ENCODE data around the gene TARBP2. TPM values are rescaled to one million over a fixed set of nuclear protein-coding genes. Genes with fewer than 3 reads are reported as not detected.

TARBP2 gene
- total and polyA plus RNA-seq, 4 donors: 15.7 to 22.0 (median 18.4) TPM

DNA sequence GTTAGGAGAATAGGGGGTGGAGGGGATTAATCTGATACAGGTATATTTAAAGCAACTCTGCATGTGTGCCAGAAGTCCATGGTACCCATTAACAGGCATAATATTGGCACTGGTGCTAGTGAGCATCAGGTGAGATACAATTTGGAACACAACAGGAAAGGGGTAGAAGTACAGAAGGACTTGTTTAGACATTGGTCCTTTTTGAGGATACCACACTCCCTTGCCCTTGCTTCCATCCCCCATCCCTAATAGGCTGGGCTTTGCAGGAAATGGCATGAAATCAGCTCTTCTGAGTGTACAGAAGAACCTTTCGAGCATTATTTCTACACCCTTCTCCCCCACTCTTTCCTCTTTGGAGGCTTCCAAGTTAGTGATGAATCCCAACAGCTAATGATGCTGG, 32.8 kb upstream of the TARBP2 start:
- DNase-seq (ENCODE audit: low spot score): no peak
- no peaks in the 10 kb centered on the region for H3K9me3 ChIP-seq (ENCODE audit: control insufficient read depth in 4 of 4, low read length in 3 of 4)
- TF ChIP-seq, protein P1, sequence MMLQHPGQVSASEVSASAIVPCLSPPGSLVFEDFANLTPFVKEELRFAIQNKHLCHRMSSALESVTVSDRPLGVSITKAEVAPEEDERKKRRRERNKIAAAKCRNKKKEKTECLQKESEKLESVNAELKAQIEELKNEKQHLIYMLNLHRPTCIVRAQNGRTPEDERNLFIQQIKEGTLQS (IDR thresholded peaks at IDR 0.05): no peak
- TF ChIP-seq FOXA2 (IDR thresholded peaks at IDR 0.05) (no peak), RAD21 (IDR thresholded peaks at IDR 0.05) (no peak), JUND (IDR thresholded peaks at IDR 0.05) (no peak), SP1 (IDR thresholded peaks at IDR 0.05) (no peak), HNF4A (conservative IDR thresholded peaks at IDR 0.05) (no peak), HNF4G (IDR thresholded peaks at IDR 0.05) (no peak), FOXA1 (IDR thresholded peaks at IDR 0.05) (no peak), TAF1 (conservative IDR thresholded peaks at IDR 0.05) (no peak), YY1 (IDR thresholded peaks at IDR 0.05) (no peak), GABPA (IDR thresholded peaks at IDR 0.05 in 1 of 2, conservative IDR thresholded peaks at IDR 0.05 in 1 of 2) (no peak), EGR1 (IDR thresholded peaks at IDR 0.05; ENCODE audit: low read depth in 2 of 2) (no peak)
- TF ChIP-seq, protein P2, sequence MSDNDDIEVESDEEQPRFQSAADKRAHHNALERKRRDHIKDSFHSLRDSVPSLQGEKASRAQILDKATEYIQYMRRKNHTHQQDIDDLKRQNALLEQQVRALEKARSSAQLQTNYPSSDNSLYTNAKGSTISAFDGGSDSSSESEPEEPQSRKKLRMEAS (IDR thresholded peaks at IDR 0.05): no peak
- TF ChIP-seq, protein P3, sequence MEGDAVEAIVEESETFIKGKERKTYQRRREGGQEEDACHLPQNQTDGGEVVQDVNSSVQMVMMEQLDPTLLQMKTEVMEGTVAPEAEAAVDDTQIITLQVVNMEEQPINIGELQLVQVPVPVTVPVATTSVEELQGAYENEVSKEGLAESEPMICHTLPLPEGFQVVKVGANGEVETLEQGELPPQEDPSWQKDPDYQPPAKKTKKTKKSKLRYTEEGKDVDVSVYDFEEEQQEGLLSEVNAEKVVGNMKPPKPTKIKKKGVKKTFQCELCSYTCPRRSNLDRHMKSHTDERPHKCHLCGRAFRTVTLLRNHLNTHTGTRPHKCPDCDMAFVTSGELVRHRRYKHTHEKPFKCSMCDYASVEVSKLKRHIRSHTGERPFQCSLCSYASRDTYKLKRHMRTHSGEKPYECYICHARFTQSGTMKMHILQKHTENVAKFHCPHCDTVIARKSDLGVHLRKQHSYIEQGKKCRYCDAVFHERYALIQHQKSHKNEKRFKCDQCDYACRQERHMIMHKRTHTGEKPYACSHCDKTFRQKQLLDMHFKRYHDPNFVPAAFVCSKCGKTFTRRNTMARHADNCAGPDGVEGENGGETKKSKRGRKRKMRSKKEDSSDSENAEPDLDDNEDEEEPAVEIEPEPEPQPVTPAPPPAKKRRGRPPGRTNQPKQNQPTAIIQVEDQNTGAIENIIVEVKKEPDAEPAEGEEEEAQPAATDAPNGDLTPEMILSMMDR (IDR thresholded peaks at IDR 0.05; ENCODE audit: low read depth, low read length, missing input control): no peak
- TF ChIP-seq, protein P4, sequence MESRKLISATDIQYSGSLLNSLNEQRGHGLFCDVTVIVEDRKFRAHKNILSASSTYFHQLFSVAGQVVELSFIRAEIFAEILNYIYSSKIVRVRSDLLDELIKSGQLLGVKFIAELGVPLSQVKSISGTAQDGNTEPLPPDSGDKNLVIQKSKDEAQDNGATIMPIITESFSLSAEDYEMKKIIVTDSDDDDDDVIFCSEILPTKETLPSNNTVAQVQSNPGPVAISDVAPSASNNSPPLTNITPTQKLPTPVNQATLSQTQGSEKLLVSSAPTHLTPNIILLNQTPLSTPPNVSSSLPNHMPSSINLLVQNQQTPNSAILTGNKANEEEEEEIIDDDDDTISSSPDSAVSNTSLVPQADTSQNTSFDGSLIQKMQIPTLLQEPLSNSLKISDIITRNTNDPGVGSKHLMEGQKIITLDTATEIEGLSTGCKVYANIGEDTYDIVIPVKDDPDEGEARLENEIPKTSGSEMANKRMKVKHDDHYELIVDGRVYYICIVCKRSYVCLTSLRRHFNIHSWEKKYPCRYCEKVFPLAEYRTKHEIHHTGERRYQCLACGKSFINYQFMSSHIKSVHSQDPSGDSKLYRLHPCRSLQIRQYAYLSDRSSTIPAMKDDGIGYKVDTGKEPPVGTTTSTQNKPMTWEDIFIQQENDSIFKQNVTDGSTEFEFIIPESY (IDR thresholded peaks at IDR 0.05): no peak
- TF ChIP-seq, protein P5, sequence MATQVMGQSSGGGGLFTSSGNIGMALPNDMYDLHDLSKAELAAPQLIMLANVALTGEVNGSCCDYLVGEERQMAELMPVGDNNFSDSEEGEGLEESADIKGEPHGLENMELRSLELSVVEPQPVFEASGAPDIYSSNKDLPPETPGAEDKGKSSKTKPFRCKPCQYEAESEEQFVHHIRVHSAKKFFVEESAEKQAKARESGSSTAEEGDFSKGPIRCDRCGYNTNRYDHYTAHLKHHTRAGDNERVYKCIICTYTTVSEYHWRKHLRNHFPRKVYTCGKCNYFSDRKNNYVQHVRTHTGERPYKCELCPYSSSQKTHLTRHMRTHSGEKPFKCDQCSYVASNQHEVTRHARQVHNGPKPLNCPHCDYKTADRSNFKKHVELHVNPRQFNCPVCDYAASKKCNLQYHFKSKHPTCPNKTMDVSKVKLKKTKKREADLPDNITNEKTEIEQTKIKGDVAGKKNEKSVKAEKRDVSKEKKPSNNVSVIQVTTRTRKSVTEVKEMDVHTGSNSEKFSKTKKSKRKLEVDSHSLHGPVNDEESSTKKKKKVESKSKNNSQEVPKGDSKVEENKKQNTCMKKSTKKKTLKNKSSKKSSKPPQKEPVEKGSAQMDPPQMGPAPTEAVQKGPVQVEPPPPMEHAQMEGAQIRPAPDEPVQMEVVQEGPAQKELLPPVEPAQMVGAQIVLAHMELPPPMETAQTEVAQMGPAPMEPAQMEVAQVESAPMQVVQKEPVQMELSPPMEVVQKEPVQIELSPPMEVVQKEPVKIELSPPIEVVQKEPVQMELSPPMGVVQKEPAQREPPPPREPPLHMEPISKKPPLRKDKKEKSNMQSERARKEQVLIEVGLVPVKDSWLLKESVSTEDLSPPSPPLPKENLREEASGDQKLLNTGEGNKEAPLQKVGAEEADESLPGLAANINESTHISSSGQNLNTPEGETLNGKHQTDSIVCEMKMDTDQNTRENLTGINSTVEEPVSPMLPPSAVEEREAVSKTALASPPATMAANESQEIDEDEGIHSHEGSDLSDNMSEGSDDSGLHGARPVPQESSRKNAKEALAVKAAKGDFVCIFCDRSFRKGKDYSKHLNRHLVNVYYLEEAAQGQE (IDR thresholded peaks at IDR 0.05): no peak
- H3K27ac ChIP-seq (ENCODE audit: low read depth in 1 of 2, low read length in 2 of 2): no peak overlapping the region
- H3K4me1 ChIP-seq (ENCODE audit: control insufficient read depth in 4 of 4, insufficient read depth in 4 of 4, low read length in 3 of 4): peaks cover 0 to 2% (median 0%) of the 10 kb centered on the region in 4 donors
- H3K9ac ChIP-seq (ENCODE audit: low read depth in 1 of 2, low read length in 2 of 2): no peak overlapping the region
- 78% methylated on average over 1 of the region's 1 CpG for WGBS
- no peaks in the 10 kb centered on the region for H3K27me3 ChIP-seq (ENCODE audit: control insufficient read depth in 4 of 4, insufficient read depth in 4 of 4, low read length in 3 of 4)
- H3K36me3 ChIP-seq (ENCODE audit: control insufficient read depth in 4 of 4, insufficient read depth in 3 of 4, low read depth in 1 of 4, low read length in 3 of 4): peaks cover 27 to 97% (median 85%) of the 10 kb centered on the region in 4 donors
- no peak overlapping the region for H3K4me3 ChIP-seq (ENCODE audit: low read depth in 1 of 3, low read length in 3 of 3)

Data from liver (tissue), 9 donors.